Activated CD8-positive, alpha-beta memory T cell treated with anti-CD3 and anti-CD28 coated beads for 4 hours (primary cell): ENCODE data around the gene WHAMM.
"Not testable (repeated sequence)": the region's sequence is repeated elsewhere in the genome, so short reads cannot be mapped to it uniquely, and the experiment has no call there.

Source experiments
- DNase-seq, 2 donors: peaks; one replicate each; pipeline ENCODE4 v3.0.0-alpha.2; 2020; ENCODE audit warnings: low read depth in 2 of 2

Gene WHAMM

GRCh38 chr15:82838096-82838735 is 28.8 kb downstream of the WHAMM start:
- DNase-seq: no peak

GRCh38 chr15:82839136-82839535 is 29.7 kb downstream of the WHAMM start:
- DNase-seq: no peak

GRCh38 chr15:82840166-82840565 is 30.7 kb downstream of the WHAMM start:
- DNase-seq: no peak

GRCh38 chr15:82843566-82843965 is 34.1 kb downstream of the WHAMM start:
- DNase-seq: no peak

- DNase-seq: no peak
Measured at GRCh38 chr15:82845686-82846085, 36.3 kb downstream of the WHAMM start.

GRCh38 chr15:82846621-82847020 is 37.2 kb downstream of the WHAMM start:
- DNase-seq: no peak

GRCh38 chr15:82847703-82848102 is 38.3 kb downstream of the WHAMM start:
- no peak for DNase-seq

GRCh38 chr15:82848241-82848993 is 39.0 kb downstream of the WHAMM start:
- DNase-seq: no peak

GRCh38 chr15:82849556-82850512 is 40.4 kb downstream of the WHAMM start:
- no peak for DNase-seq

- DNase-seq: no peak
Measured at GRCh38 chr15:82850731-82851130, 41.3 kb downstream of the WHAMM start.

- no peak for DNase-seq
Measured at GRCh38 chr15:82851306-82851850, 42.0 kb downstream of the WHAMM start.

GRCh38 chr15:82851981-82852511 is 42.6 kb downstream of the WHAMM start:
- DNase-seq: no peak

- DNase-seq: no peak
Measured at GRCh38 chr15:82852941-82853561, 43.6 kb downstream of the WHAMM start.

- no peak for DNase-seq
Measured at GRCh38 chr15:82854554-82854953, 45.1 kb downstream of the WHAMM start.

GRCh38 chr15:82855286-82856100 is 46.1 kb downstream of the WHAMM start:
- DNase-seq: no peak

- no peak for DNase-seq
Measured at GRCh38 chr15:82856397-82857170, 47.2 kb downstream of the WHAMM start.

- DNase-seq: no peak
Measured at GRCh38 chr15:82858932-82859331, 49.5 kb downstream of the WHAMM start.

GRCh38 chr15:82862886-82863285 is 53.5 kb downstream of the WHAMM start:
- DNase-seq: no peak

GRCh38 chr15:82864967-82865366 is 55.5 kb downstream of the WHAMM start:
- DNase-seq: no peak

- DNase-seq: not testable (repeated sequence)
Measured at GRCh38 chr15:82865581-82865980, 56.2 kb downstream of the WHAMM start.
